HepG2 (cell line): Measurements from ENCODE around the gene SUOX. TPM values are rescaled to one million over a fixed set of nuclear protein-coding genes. Genes with fewer than 3 reads are reported as not detected.
A peak's percentile ranks its signal among the peaks of the same experiment; 100 is the strongest.

Experiments
- DPF2 ChIP-seq: sonication (generic); formaldehyde crosslinking; IDR thresholded peaks from 2 replicates; pipeline ENCODE4 v1.4.0; 2020; ENCODE audit warnings: mild to moderate bottlenecking, low read depth, missing genetic modification reagents, borderline replicate concordance
- GPN1 ChIP-seq: sonication (generic); formaldehyde crosslinking; IDR thresholded peaks from 2 replicates; pipeline ENCODE4 v1.5.1; 2020; ENCODE audit warnings: missing genetic modification reagents, borderline replicate concordance
- HCFC1 ChIP-seq: fragments of 150-350 bp; IDR thresholded peaks from 2 replicates; pipeline ENCODE4 v1.6.1; 2014; ENCODE audit warnings: low read depth, low read length
- PLRG1 ChIP-seq: fragments of 450-650 bp; conservative IDR thresholded peaks from 2 replicates; pipeline ENCODE4 v1.6.1; 2016
- SNAI1 ChIP-seq: sonication (generic); formaldehyde crosslinking; IDR thresholded peaks from 2 replicates; pipeline ENCODE4 v1.5.0; 2020; ENCODE audit warnings: mild to moderate bottlenecking, missing genetic modification reagents, borderline replicate concordance
- TOPORS ChIP-seq: sonication (generic); formaldehyde crosslinking; IDR thresholded peaks from 2 replicates; pipeline ENCODE4 v1.8.0; 2023; ENCODE audit warnings: mild to moderate bottlenecking, missing genetic modification reagents
- ZNF101 ChIP-seq: sonication (generic); formaldehyde crosslinking; IDR thresholded peaks from 2 replicates; pipeline ENCODE4 v1.4.0; 2020; ENCODE audit warnings: mild to moderate bottlenecking, low read depth, missing genetic modification reagents, borderline replicate concordance
- ZNF331 ChIP-seq: sonication (generic); formaldehyde crosslinking; IDR thresholded peaks from 2 replicates; pipeline ENCODE4 v1.4.0; 2020; ENCODE audit warnings: missing genetic modification reagents
- ZNF850 ChIP-seq: sonication (generic); formaldehyde crosslinking; conservative IDR thresholded peaks from 2 replicates; pipeline ENCODE4 v1.9.0; 2021; ENCODE audit warnings: mild to moderate bottlenecking, missing genetic modification reagents
- polyA plus RNA-seq, 8 experiments: library from polyadenylated mRNA; depleted of rRNA in 3 of 8; stranded (reverse) in 7 of 8; unstranded in 1 of 8; fragments of >200 nt; fragmentation: Illumina TruSeq in 4 of 8; extraction: Trizol in 4 of 8; gene quantifications; 2 replicates each; pipeline versions ENCODE4 v1.2.1 to v1.2.3, GENCODE V29; 2011 to 2016; ENCODE audit warnings: low read depth in 4 of 8, missing spikeins in 1 of 8, mixed read lengths in 1 of 8; ENCODE audit not compliant: insufficient read depth in 1 of 8
- total RNA-seq, 5 experiments: library from RNA; depleted of rRNA; stranded (reverse); fragments of >200 nt; fragmentation: Illumina TruSeq; extraction: Trizol; gene quantifications; 2 replicates each; pipeline ENCODE4 v1.2.3, GENCODE V29; 2016; ENCODE audit warnings: low read depth in 1 of 5
- TF ChIP-seq, protein P1 (sequence below): sonication (generic); formaldehyde crosslinking; IDR thresholded peaks from 2 replicates; pipeline ENCODE4 v1.4.0; 2020; ENCODE audit warnings: missing genetic modification reagents
- TF ChIP-seq, protein P2 (sequence below): sonication (generic); formaldehyde crosslinking; IDR thresholded peaks from 2 replicates; pipeline ENCODE4 v1.4.0; 2020; ENCODE audit warnings: mild to moderate bottlenecking, missing genetic modification reagents
- TF ChIP-seq, protein P3 (sequence below): sonication (generic); formaldehyde crosslinking; IDR thresholded peaks from 2 replicates; pipeline ENCODE4; 2020; ENCODE audit warnings: missing genetic modification reagents, mild to moderate bottlenecking, borderline replicate concordance
- TF ChIP-seq, protein P4 (sequence below): sonication (generic); formaldehyde crosslinking; IDR thresholded peaks from 2 replicates; pipeline ENCODE4 v1.4.0; 2020; ENCODE audit warnings: mild to moderate bottlenecking, missing genetic modification reagents

SUOX gene
- total and polyA plus RNA-seq, 2 of the 13 experiments (the other 11 are each of a cell fraction or from before 2014, with no cell fraction given), result 23.9 to 25.9 TPM

DNA sequence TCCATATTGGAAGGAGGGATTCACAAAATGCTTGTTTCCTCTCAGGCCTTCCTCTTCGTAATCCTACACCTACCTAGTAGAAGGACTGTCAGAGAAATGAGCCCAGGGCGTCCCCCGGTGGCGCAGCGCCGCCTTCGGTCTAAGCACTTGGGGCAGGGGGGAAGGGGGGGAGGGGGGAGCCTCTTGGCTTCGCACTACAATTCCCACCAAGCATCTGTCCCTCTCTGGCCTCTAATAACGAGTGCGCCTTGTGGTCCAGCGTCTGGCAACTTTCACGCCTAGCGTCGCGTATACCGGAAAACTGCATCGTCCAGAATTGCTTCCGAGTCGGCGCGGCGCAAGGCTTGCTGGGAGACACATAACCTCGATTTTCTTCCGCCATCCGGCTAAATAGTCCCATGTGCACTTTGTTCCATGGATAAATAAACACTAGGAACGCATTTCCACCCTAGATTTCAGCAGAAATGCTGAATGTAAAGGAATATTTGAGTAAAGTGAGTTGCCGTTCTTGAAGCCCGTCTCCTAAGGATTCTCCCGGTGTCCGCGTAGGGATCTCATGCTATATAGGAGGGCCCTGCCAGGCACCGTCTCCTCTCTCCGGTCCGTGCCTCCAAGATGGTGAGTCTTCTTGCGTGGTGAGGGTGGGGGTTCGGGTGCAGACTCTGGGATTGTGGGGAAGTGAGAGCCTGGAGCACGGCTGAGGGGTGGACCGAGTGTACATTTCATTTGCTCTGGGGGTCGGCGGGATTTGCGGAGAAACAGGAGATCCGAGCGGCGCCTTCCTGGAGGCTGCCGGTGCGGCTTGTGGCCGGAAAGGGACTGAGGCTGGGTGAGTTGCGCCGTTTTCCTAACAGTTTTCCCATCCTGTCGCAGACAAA lies 44.7 kb downstream of the SUOX start, which contains the start of gene RPS26 (continued):
- TF ChIP-seq, protein P1, sequence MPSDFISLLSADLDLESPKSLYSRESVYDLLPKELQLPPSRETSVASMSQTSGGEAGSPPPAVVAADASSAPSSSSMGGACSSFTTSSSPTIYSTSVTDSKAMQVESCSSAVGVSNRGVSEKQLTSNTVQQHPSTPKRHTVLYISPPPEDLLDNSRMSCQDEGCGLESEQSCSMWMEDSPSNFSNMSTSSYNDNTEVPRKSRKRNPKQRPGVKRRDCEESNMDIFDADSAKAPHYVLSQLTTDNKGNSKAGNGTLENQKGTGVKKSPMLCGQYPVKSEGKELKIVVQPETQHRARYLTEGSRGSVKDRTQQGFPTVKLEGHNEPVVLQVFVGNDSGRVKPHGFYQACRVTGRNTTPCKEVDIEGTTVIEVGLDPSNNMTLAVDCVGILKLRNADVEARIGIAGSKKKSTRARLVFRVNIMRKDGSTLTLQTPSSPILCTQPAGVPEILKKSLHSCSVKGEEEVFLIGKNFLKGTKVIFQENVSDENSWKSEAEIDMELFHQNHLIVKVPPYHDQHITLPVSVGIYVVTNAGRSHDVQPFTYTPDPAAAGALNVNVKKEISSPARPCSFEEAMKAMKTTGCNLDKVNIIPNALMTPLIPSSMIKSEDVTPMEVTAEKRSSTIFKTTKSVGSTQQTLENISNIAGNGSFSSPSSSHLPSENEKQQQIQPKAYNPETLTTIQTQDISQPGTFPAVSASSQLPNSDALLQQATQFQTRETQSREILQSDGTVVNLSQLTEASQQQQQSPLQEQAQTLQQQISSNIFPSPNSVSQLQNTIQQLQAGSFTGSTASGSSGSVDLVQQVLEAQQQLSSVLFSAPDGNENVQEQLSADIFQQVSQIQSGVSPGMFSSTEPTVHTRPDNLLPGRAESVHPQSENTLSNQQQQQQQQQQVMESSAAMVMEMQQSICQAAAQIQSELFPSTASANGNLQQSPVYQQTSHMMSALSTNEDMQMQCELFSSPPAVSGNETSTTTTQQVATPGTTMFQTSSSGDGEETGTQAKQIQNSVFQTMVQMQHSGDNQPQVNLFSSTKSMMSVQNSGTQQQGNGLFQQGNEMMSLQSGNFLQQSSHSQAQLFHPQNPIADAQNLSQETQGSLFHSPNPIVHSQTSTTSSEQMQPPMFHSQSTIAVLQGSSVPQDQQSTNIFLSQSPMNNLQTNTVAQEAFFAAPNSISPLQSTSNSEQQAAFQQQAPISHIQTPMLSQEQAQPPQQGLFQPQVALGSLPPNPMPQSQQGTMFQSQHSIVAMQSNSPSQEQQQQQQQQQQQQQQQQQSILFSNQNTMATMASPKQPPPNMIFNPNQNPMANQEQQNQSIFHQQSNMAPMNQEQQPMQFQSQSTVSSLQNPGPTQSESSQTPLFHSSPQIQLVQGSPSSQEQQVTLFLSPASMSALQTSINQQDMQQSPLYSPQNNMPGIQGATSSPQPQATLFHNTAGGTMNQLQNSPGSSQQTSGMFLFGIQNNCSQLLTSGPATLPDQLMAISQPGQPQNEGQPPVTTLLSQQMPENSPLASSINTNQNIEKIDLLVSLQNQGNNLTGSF (CRISPR knock-in tag), result peak; percentile 92
- no peak; the same call in 1 of the 2 replicates for TF ChIP-seq GPN1 (CRISPR knock-in tag)
- peak; percentile 98 for TF ChIP-seq SNAI1 (CRISPR knock-in tag)
- TF ChIP-seq, protein P2, sequence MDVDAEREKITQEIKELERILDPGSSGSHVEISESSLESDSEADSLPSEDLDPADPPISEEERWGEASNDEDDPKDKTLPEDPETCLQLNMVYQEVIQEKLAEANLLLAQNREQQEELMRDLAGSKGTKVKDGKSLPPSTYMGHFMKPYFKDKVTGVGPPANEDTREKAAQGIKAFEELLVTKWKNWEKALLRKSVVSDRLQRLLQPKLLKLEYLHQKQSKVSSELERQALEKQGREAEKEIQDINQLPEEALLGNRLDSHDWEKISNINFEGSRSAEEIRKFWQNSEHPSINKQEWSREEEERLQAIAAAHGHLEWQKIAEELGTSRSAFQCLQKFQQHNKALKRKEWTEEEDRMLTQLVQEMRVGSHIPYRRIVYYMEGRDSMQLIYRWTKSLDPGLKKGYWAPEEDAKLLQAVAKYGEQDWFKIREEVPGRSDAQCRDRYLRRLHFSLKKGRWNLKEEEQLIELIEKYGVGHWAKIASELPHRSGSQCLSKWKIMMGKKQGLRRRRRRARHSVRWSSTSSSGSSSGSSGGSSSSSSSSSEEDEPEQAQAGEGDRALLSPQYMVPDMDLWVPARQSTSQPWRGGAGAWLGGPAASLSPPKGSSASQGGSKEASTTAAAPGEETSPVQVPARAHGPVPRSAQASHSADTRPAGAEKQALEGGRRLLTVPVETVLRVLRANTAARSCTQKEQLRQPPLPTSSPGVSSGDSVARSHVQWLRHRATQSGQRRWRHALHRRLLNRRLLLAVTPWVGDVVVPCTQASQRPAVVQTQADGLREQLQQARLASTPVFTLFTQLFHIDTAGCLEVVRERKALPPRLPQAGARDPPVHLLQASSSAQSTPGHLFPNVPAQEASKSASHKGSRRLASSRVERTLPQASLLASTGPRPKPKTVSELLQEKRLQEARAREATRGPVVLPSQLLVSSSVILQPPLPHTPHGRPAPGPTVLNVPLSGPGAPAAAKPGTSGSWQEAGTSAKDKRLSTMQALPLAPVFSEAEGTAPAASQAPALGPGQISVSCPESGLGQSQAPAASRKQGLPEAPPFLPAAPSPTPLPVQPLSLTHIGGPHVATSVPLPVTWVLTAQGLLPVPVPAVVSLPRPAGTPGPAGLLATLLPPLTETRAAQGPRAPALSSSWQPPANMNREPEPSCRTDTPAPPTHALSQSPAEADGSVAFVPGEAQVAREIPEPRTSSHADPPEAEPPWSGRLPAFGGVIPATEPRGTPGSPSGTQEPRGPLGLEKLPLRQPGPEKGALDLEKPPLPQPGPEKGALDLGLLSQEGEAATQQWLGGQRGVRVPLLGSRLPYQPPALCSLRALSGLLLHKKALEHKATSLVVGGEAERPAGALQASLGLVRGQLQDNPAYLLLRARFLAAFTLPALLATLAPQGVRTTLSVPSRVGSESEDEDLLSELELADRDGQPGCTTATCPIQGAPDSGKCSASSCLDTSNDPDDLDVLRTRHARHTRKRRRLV (CRISPR knock-in tag), result no peak; the same call in none of the 2 replicates
- TF ChIP-seq, protein P3, sequence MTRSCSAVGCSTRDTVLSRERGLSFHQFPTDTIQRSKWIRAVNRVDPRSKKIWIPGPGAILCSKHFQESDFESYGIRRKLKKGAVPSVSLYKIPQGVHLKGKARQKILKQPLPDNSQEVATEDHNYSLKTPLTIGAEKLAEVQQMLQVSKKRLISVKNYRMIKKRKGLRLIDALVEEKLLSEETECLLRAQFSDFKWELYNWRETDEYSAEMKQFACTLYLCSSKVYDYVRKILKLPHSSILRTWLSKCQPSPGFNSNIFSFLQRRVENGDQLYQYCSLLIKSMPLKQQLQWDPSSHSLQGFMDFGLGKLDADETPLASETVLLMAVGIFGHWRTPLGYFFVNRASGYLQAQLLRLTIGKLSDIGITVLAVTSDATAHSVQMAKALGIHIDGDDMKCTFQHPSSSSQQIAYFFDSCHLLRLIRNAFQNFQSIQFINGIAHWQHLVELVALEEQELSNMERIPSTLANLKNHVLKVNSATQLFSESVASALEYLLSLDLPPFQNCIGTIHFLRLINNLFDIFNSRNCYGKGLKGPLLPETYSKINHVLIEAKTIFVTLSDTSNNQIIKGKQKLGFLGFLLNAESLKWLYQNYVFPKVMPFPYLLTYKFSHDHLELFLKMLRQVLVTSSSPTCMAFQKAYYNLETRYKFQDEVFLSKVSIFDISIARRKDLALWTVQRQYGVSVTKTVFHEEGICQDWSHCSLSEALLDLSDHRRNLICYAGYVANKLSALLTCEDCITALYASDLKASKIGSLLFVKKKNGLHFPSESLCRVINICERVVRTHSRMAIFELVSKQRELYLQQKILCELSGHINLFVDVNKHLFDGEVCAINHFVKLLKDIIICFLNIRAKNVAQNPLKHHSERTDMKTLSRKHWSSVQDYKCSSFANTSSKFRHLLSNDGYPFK (CRISPR knock-in tag), result peak; percentile 90; the same call in 1 of the 2 replicates
- no peak for TF ChIP-seq DPF2 (CRISPR knock-in tag)
- TF ChIP-seq ZNF331 (CRISPR knock-in tag), result peak; percentile 56
- TF ChIP-seq TOPORS, result no peak; the same call in 1 of the 2 replicates
- no peak for TF ChIP-seq ZNF101 (CRISPR knock-in tag)
- TF ChIP-seq, protein P4, sequence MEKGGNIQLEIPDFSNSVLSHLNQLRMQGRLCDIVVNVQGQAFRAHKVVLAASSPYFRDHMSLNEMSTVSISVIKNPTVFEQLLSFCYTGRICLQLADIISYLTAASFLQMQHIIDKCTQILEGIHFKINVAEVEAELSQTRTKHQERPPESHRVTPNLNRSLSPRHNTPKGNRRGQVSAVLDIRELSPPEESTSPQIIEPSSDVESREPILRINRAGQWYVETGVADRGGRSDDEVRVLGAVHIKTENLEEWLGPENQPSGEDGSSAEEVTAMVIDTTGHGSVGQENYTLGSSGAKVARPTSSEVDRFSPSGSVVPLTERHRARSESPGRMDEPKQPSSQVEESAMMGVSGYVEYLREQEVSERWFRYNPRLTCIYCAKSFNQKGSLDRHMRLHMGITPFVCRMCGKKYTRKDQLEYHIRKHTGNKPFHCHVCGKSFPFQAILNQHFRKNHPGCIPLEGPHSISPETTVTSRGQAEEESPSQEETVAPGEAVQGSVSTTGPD (CRISPR knock-in tag), result peak; percentile 37; the same call in 1 of the 2 replicates
- TF ChIP-seq ZNF850 (CRISPR knock-in tag), result no peak
- TF ChIP-seq PLRG1, result no peak
- peak; percentile 85 for TF ChIP-seq HCFC1
